Suppressor macrophage (primary cell): ENCODE results near the gene COLEC12.

Experiments
- DNase-seq, 4 experiments: peaks; one replicate each; pipeline ENCODE4 v3.0.0-alpha.2; 2020 to 2022

COLEC12 gene

DNA sequence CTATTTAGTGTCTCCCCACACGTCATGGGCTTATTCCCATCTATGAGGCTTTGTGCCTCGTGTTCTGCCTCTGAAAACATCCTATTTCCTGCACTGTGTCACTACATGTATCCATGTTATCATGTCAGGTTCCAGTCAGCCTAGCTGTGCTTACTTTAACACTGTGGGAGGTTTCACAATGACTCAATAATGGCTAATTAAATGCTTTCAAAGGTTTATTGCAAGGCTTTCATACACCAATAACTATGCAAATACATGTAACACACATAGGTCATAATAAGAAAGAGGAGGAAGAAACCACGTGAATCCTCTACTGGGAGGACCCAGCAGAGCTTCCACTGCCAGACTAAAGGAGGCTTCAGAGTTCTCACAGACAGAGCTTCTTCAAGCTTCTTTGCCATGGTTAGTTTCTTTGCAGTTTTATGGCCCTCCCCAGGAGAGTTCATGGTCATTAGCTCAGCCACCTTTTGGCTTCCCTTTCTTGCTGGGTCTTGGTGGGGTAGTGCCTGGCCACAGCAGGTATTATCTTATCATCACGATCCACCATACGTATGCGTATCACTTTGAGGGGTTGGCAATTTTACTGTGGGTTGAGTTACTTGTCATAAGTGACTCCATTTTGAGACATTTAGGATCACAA lies 5.1 kb upstream of the COLEC12 start:
- DNase-seq, result no peak

DNA sequence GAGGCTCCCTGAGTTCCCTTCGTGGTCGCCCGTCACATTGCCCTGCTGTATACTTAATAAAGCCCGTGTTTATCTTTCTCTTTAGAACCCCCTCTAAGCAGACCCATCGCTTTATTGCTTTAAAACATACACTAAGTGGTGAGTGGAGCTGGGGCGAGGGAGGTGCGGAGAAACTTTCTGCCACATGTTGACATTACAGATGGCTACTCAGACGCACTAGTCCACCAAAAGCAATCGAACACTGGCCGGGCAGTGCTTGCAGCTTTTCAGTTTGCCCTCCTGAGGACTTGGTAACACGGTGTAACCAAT lies 859 bp upstream of the COLEC12 start:
- no peak for DNase-seq

DNA sequence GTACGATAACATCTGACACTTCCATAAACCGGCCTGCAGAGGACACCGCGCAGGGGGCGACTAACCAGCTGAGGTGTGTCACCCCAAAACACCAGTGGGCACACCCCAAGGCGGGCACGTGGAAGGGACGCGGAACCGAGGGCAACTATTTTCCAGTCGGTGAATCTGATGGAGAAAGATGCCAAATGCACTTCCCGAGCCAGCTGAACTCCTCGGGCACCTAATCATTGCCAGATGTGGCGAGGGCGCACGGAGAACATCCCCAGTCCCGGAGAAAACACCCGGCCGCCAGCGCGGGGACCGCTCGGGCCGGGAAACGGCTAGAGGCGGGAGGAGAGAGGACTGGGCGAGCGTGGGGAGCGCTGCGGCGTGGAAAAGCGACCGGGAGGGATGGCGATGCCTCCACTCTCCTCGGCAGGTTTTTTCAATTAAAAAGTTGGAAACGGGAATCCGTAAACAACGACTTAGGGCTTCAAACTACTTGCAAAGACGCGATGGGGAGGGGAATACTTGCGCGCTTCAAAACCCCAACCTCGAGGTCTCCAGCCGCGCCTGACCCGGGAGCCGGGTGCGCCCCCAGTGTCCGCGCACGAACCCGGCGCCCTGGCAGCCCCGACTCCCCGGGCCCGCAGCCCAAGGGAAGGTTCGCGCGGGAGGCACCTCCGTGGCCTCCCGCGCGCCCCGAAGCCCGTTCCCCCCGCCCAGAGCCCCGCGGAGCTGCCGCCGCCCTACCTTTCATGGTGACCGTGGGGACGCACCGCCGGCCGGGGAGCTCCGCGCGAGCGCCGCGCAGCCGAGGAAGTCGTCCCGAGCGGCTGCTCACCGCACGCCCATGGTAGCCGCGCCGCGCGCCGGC lies 497 bp downstream of the COLEC12 start:
- DNase-seq, result peak; percentile 26 to 61 (median 40)

DNA sequence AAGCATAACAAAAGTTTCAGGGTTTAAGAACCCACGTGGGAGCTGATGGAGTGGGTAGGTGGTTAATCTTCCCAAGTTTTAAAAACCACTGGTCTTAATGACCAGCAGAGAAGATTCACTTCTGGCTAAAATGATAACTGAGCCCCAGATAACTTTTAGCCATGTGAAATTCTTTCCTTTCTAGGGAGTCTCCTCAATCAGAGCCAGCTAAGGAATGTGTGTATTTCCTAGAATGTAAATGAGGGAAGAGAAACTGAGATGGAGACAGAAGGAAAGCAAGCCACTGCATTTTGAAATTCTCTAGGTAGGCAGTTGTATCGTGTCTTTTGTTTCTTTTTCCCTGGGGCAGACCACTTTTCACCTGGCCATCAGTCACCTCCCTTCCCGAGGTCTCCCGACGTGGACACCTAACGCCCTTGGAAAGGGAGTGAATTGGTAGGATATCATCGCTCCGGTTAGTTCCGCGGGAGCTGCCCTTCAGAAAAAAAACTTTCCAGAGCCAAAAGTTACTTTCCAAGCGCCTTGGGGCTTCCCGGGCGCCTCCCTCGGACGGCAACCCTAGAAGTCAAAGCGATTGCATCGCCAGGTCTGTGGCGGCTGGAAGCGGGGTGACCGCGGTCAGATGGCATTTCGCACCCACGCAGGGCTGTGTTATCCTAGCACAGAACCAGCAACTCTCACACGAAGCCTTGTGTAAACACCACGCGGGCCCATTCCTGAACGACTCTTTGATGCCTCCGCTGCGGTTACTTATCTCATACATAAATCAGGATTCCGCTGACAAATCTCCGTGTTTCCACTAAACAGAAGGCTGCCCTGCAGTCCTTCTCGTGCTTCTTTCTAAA lies 1.3 kb downstream of the COLEC12 start:
- DNase-seq, result peak; percentile 80 to 89 (median 84)

DNA sequence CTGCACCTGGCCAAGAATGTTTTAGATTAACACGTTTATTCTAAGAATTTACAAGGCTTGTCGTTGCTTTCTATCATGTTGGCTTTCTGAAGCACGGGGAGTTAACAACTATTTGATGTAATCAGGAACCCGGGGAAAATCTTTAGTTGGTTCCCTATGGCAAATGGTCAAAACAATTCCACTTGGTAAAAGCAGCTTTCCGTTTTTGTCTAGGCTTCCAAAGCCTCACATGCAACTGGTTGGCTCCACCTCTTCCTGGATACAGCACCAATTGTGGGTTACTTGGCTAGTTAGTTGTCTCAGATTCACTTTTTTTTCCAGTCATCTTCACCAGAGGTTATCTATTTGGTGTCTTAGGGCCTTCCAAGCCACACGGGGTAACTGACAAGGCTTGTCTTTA lies 2.8 kb downstream of the COLEC12 start:
- DNase-seq, result no peak

DNA sequence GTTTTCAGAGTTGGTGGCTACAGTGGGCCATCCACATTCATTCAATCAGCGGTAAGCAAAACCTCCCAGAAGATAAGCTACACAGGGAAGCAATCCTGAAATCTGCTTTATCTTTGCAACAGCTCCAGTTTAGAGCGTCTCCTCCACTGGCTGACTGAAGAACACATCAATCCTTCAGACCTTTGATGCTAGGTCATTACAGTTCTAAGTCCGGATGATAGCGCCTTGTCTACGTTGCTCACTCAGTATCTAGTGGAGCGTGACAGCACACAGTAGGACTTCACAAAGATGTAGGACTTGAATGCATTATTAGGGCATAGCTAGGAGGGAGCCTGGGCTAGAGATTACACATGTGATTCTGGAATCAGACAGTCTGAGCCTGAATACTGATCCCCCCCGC lies 5.0 kb downstream of the COLEC12 start:
- DNase-seq, result no peak

DNA sequence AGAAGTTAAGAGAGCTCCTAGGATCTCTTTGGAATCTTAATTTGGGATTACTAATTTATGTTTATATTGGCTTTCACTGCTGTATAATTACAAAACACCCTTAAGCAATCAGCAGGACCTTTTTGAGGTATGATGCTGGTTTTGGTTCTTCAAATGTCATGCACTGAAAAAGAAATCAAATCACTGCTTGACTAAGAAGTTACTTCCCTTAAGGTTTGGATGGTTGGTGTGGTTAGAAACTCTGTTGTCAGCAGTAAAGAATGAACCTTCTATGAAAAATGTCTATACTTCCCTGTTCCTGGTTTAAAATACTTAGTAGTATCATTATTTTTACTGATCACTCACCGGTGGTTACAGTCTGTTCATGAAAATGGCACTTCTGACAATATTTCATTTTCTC lies 5.5 kb downstream of the COLEC12 start:
- DNase-seq, result peak; percentile 34 to 85 (median 61)

DNA sequence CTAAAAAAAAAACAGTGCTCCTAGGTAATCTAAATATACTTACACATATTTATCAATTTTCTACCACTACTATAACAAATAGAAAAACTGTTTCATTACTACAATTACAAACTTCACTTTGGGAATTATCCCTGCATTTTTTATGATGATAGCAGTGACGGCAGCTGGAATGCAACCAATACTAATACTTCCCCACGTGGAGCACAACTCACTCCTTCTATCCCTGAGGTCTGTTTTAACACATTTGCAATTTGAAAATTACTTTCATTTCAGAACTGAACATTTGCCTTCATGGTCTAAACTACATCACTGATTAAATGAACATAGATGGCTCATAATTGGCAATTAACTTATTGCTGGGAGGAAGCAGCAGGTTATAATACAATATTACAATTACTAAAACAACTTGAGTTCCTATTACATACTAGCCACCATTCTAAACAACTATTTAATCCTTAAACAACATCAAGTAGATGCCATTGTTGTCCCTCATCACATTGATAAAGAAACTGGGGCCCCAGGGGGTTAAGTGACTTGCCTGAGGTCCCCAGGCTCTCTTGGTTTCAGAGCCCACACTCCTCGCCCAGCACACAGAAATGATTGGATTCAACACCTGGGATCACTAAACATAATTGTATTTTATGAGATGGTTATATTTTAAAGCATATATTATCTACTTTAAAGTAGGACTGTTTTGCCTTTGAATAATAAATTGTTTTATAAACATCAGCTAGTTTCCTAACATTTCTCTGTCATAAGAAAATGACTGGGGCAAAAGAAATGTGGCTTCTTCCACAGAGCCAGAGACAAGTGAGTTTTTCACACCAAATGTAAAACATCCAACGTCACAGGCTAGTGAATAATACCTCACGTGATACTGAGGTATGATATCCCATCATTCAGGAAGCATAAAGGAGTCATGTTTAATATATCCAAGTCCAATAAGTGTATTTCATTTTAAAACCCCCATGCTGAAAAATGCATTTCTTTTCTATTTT lies 6.2 kb downstream of the COLEC12 start:
- peak in 1 of 4 experiments; percentile 27 for DNase-seq

DNA sequence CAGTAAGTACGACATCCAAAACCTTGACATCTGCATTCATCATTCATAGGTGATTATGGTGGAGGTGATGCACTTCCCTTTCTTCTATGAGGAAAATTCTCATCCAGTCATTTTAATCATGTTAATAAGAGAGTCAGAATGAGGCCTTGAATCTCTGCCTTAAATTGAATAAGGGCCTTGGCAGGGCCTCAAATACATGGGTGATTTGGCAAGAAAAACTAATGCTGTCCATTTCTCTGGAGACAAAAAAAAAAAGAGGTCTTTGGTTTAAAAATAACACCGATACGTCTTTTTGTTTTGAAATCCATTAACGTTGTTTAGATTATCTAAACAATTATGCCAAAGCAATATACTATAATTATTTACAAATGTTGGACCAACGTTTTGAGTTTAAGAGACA lies 8.1 kb downstream of the COLEC12 start:
- no peak for DNase-seq

DNA sequence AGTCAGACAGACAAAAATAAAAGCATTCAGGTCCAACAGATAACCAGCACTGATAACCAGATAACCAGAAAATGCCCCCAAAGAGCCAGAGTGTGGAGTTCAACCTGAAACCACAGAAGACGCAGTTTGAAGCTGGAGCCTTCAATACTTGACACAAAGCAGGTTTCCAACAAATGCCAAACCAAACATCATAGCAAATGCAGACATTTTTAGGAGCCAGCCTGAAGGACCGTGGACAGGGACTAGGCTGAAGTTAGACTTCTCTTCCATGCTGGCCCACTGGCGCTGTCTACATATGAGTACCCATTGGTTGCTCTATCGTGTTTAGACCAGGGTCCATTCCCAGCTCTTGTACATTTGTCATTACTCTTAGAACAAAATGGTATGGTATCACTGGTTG lies 9.9 kb downstream of the COLEC12 start:
- DNase-seq, result no peak

DNA sequence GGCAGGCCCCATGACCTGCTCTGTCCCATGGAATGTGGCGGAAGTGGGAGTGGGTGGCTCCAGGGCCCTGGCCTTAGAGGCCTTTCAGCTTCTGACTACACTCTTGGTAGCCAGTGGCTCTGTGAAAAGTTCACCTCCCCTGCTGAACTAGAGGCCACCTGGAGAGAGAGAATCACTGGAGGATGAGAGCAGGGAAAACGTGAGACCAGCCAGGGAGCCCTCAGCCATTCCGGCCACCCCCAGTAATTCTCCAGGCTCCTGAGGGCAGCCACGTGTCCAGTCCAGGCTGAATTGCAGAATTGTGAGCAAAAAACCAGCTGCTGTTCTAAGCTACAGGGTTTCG lies 10.5 kb downstream of the COLEC12 start:
- DNase-seq, result no peak

DNA sequence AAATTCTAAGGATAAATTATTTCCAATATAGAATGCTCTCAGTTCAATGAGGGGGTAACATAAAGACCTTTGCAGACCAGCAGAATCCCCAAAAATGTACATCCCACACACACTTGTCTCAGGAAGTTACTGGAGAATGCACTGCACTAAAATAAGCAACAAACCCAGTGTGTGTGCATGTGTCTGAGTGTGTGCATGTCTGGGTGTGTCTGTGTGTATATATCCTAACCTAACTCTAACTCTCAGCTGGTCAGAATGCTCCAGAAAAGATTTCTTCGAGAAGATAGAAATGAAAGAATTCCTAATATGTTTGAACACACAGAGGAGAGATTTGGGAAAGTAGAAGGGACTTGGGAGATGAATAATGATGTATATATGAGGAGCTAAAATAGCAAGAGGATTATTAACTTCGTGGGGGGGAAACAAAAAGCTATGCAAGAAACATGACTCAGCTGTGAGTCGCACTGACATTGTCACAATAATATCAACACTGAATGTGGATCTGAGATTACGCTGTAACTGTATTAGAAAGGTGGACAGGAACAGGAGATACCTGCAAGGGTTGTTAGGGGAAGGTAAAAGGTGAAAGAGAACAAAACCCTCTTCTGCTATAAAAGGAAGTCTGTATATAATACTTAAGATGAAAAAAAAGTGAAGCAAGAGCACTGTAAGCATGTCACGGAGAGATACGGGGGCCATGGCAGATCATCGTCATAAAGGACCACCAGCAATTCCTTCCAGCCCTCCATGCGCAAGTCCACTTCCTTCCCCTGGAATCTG lies 11.1 kb downstream of the COLEC12 start:
- DNase-seq, result peak in 1 of 4 experiments; percentile 47

DNA sequence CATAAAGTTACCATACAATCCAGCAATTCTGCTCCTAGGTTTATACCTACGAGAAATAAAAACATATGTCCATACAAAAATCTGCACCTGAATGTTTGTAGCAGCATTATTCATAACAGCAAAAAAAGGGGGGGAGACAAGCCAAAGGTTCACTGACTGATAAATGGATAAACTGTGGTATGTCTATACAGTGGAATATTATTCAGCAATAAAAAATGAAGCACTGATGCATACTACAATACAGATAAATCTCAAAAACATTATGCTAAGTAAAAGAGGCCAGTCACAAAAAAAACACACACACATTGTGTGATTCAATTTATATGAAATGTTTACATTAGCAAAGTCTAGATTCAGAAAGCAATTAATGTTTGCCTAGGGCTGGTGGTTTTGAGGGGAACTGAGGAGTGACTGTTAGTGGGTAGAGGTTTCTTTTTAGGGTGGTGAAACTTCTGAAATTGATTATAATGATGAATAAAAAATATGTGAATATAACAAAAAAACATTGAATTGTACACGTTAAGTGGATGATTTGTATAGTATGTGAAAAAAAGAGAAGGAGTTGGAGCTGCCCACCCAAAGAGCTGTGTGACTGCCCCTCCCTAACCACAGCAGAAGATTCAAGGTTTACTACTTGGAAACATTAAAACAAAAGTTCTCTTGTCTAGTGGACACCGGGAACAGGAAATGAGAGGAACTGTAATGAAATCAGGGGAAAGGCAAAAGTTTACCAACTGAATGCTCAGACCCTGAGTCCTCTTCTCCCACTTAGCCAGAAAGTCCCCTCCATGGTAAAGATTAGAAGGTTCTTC lies 13.4 kb downstream of the COLEC12 start:
- no peak for DNase-seq

DNA sequence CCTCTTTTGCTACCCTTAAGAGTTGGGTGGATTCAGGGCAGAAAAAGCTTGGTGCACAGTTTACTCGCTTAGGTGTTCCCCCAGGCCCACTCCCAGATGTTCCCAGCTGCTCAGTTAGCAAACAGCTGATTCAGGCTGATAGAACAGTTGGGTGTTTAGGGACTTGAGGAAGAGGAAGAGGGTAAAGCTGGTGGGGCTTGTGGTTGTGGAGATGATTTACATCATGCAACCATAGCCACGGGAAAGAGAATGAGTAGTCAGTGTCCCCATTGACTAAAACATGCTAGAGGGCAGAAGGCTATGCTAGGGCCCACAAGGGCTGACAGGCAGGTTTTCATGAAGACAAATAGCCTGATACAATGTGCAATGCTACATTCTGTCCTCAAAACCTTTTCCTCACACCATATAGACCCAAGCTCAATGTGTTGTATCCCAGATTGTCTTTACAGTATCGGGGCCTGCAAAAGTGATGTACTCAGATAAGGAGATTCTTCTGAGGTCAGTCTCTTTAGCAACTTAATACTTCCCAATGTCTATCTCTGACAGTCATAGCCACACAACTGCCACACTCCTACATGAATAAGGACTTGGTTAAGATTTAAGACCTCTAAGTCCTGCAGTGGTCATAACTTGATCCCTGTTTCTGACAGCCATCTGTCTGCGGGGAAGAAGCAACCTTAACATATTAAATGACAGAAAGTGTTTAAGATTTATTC lies 15.6 kb downstream of the COLEC12 start:
- DNase-seq, result peak; percentile 57 to 79 (median 76)

DNA sequence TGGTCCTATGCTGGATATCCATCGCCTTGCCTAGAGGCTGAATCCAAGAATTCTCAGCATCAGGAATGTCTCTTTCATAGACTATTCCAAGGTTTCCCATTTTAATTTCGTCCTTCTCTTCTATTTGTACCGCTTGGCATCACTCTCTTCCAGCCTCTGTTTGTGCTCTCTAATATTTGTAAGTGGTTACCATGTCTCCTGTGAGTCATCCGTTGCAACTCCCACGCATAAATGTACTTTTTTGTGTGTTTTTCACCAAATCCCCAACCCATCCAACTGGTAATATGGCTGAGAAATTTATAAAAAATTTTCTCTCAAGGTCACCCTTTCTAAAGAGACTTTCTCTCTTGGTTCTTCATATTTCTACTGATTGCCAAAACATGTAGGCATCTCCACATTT lies 21.8 kb downstream of the COLEC12 start:
- DNase-seq, result peak in 3 of 4 experiments; percentile 22 to 44 (median 37)

DNA sequence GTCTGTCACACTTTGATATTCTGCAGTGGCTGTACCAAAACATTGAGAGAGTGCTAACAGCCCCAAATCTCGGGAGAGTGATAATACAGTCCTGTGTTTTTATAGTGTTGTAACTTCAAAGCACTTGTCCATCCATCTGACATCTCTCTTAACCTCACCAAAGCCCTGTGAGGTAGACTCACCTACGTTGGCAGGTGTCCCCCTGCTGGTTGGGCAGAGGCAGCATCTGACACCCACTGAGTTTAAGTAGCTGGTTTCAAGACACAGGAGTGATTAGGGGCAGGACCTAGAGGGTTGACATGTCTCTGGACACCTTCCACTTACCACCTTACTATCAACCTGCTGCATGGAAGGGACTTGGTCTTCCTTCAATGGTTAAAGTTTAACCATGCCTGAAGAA lies 22.9 kb downstream of the COLEC12 start:
- no peak for DNase-seq

DNA sequence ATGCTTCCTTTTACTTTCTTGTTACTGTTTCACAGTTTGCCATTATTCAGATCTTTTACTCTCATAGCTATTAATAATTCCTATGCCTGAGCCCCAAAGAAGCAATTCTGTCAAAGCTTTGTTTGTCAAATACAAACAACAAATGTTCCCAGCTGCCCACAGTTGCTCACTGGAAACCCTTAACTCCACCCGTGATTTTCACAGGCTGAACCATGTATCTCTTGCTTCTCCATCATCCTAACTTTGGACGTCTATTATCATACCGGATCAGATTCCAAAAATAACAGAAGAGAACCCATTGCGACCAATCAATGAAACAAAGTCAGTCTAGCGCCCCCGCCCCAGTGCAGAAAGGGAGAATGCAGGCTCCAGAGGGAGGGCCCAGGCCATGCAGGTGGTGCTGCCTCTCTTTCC lies 24.2 kb downstream of the COLEC12 start:
- DNase-seq, result no peak

DNA sequence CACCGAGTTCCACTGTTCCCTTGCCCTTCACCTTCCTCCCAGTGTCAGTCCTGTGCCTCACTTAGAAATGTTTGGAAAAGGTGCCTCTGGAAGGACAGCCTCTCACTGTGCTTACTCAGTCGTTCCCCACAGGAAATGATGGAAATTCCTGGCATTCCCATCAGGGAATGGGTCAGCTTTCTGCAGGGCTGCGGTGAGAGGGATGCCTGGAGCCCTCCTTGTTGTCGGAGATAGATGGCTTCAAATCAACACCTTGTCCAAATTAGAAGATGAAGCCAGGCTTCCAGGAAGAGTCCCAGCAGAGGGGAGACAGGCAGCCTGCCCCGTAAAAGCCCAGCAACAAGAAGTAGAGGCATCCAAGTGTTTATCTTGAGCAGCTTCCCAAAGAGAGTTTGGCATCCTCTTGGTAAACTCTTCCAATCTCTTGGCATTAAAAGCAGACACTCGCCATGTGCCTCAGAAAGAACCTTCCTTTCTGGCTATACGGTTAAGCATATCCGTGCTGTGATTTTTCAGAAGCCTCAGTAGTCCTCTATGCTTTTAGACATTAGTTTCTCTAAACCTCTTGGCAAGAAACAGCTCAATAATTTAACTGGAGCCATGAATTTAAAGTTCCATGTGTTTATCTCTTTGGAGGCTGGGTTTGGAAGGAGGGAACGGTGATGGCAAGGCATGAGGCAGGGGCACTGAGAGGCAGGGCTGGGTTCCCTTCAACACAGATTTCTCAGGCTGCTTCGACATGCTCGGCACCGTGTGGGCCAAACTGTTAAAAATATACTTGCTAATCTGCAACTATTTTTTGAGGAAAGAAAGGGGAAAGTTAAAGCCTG lies 25.1 kb downstream of the COLEC12 start:
- DNase-seq, result no peak

DNA sequence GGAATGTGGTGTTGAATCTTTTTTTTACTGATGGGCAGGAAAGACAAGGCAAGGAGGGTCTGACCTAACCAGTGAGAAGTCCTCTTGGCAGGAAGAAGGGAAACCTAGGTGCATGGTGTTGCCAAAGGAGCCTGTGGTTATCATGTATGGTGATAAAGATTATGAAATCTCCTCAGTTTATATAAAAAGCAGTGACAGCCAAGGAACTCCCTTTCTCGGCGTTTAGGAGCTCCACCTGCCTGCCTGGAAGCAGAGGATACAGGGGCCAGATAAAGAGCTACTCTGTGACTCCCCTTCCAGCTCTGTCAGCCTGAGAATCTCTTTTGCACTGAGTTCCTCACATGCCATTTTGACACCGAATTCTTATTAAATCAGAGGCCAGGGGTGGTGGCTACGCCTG lies 26.1 kb downstream of the COLEC12 start:
- no peak for DNase-seq
